Measurements from ENCODE around the gene ANKRD13C. TPM values are rescaled to one million over a fixed set of nuclear protein-coding genes. Genes with fewer than 3 reads are reported as not detected.

Gene ANKRD13C
- total RNA-seq, 2 experiments from 2014 or later = 37.4 to 37.8 TPM

DNA sequence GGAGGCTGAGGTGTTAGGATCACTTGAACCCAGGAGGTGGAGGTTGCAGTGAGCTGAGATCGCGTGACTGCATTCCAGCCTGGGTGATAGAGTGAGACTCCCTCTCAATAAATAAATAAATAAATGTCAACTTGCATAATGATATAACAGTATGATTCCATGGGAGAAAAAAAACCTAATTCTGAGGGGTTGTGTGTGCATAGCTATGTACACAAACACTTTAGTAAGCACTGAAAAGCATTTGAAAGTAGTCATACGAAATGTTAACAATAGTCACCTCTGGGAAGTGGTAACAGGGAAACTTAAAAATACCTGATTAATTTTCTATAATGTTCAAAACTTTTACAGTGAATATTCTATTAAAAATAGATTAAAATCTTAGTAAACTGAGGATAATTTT, 43.2 kb downstream of the ANKRD13C start:
- H3K36me3 Mint-ChIP-seq (ENCODE audit: low read depth) = peaks cover 70% of the 10 kb centered on the region
- H3K4me3 ChIP-seq (ENCODE audit: low read length) = no peak overlapping the region
- no peaks in the 10 kb centered on the region for H3K27me3 Mint-ChIP-seq
- ChIA-PET POLR2A (no interaction called here), CTCF (no interaction called here)
- intact Hi-C loops (cut with DNase I, micrococcal nuclease) = loop anchor here (10.0 kb wide), 2 partner anchors 193 to 203 kb away; no protein-coding TSS in a partner anchor
- H3K27ac ChIP-seq (ENCODE audit: low read depth in 1 of 2, low read length in 2 of 2) = no peak overlapping the region
- peaks cover 26% of the 10 kb centered on the region for H3K36me3 ChIP-seq (ENCODE audit: insufficient read depth, low read length)
- ATAC-seq (ENCODE audit: poor library complexity) (no peak), DNase-seq (no peak)
- H3K9me3 ChIP-seq (ENCODE audit: control insufficient read depth in 1 of 2, insufficient read depth in 1 of 2, low read length in 2 of 2) = no peaks in the 10 kb centered on the region
- no peak overlapping the region for H3K27ac Mint-ChIP-seq
- H3K4me1 Mint-ChIP-seq (ENCODE audit: low read depth) = peaks cover 7% of the 10 kb centered on the region
- TF ChIP-seq, protein P1, sequence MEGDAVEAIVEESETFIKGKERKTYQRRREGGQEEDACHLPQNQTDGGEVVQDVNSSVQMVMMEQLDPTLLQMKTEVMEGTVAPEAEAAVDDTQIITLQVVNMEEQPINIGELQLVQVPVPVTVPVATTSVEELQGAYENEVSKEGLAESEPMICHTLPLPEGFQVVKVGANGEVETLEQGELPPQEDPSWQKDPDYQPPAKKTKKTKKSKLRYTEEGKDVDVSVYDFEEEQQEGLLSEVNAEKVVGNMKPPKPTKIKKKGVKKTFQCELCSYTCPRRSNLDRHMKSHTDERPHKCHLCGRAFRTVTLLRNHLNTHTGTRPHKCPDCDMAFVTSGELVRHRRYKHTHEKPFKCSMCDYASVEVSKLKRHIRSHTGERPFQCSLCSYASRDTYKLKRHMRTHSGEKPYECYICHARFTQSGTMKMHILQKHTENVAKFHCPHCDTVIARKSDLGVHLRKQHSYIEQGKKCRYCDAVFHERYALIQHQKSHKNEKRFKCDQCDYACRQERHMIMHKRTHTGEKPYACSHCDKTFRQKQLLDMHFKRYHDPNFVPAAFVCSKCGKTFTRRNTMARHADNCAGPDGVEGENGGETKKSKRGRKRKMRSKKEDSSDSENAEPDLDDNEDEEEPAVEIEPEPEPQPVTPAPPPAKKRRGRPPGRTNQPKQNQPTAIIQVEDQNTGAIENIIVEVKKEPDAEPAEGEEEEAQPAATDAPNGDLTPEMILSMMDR (IDR thresholded peaks at IDR 0.05) = no peak
- no peak overlapping the region for H3K4me3 Mint-ChIP-seq
- H3K27me3 ChIP-seq (ENCODE audit: control insufficient read depth in 1 of 2, insufficient read depth in 2 of 2, low read length in 2 of 2) = no peaks in the 10 kb centered on the region
- no peaks in the 10 kb centered on the region for H3K4me1 ChIP-seq (ENCODE audit: insufficient read depth, low read length)
- no peaks in the 10 kb centered on the region for H3K9me3 Mint-ChIP-seq

DNA sequence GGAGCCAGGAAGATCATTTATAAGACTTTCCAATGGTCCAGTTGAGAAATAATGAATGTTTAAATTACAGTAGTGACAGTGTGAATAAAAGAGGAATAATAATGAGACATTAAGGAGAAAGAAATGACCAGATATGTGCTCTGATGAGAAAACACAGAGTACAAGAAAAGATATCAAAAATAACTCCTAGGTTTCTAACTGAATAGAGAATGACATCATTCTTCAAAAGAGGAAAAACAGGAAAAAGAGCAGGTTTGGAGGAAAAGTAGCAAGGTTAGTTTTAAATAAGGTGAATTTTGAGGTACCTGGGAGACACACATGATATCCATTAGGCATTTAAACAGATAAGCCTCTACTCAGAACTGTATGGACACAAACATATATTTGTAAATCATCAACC, 55.0 kb downstream of the ANKRD13C start:
- no peaks in the 10 kb centered on the region for H3K27me3 ChIP-seq (ENCODE audit: control insufficient read depth in 1 of 2, insufficient read depth in 2 of 2, low read length in 2 of 2)
- no peak overlapping the region for H3K4me3 Mint-ChIP-seq
- ATAC-seq (ENCODE audit: poor library complexity) = no peak
- no peaks in the 10 kb centered on the region for H3K4me1 ChIP-seq (ENCODE audit: insufficient read depth, low read length)
- intact Hi-C loops (cut with DNase I, micrococcal nuclease) = no loop called here
- no peaks in the 10 kb centered on the region for H3K9me3 Mint-ChIP-seq
- no peaks in the 10 kb centered on the region for H3K27me3 Mint-ChIP-seq
- no peaks in the 10 kb centered on the region for H3K9me3 ChIP-seq (ENCODE audit: control insufficient read depth in 1 of 2, insufficient read depth in 1 of 2, low read length in 2 of 2)
- ChIA-PET CTCF (no interaction called here), POLR2A (no interaction called here)
- no peak overlapping the region for H3K27ac Mint-ChIP-seq
- peaks cover 67% of the 10 kb centered on the region for H3K36me3 Mint-ChIP-seq (ENCODE audit: low read depth)
- no peak for DNase-seq
- no peak overlapping the region for H3K27ac ChIP-seq (ENCODE audit: low read depth in 1 of 2, low read length in 2 of 2)
- TF ChIP-seq, protein P1 (IDR thresholded peaks at IDR 0.05) = no peak
- peaks cover 11% of the 10 kb centered on the region for H3K4me1 Mint-ChIP-seq (ENCODE audit: low read depth)
- peaks cover 53% of the 10 kb centered on the region for H3K36me3 ChIP-seq (ENCODE audit: insufficient read depth, low read length)
- no peak overlapping the region for H3K4me3 ChIP-seq (ENCODE audit: low read length)

DNA sequence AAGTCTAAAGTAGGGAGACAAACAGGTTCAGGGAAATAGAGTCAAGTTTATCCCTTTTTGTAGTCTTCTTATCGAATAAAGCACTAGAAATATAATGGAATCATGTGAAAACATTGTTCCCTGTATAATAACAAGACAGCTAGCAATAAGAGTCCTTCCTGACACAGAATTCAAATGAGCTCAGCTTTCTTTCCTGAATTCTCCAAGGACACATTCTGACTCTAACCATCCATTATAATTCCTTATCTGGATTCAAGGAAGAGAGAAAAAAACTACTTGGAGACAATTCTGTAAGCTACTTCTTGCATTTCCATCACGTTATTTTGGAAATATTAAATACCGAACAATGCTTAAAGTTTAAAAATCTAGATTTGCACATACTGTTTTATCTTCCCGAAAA, 58.8 kb downstream of the ANKRD13C start:
- H3K9me3 Mint-ChIP-seq = no peaks in the 10 kb centered on the region
- CTCF ChIA-PET = no interaction called here

More for the DNA sequence above, 58.8 kb downstream of the ANKRD13C start:
- Mint-ChIP-seq H3K4me3 (no peak overlapping the region), H3K4me1 (ENCODE audit: low read depth) (peaks cover 11% of the 10 kb centered on the region), H3K27ac (no peak overlapping the region), H3K27me3 (no peaks in the 10 kb centered on the region), H3K36me3 (ENCODE audit: low read depth) (peaks cover 75% of the 10 kb centered on the region)
- no peak for ATAC-seq (ENCODE audit: poor library complexity)
- Histone ChIP-seq H3K27me3 (ENCODE audit: control insufficient read depth in 1 of 2, insufficient read depth in 2 of 2, low read length in 2 of 2) (no peaks in the 10 kb centered on the region), H3K9me3 (ENCODE audit: control insufficient read depth in 1 of 2, insufficient read depth in 1 of 2, low read length in 2 of 2) (no peaks in the 10 kb centered on the region), H3K4me3 (ENCODE audit: low read length) (no peak overlapping the region), H3K27ac (ENCODE audit: low read depth in 1 of 2, low read length in 2 of 2) (no peak overlapping the region), H3K4me1 (ENCODE audit: insufficient read depth, low read length) (no peaks in the 10 kb centered on the region), H3K36me3 (ENCODE audit: insufficient read depth, low read length) (peaks cover 74% of the 10 kb centered on the region)
- POLR2A ChIA-PET = no interaction called here
- TF ChIP-seq, protein P1 (IDR thresholded peaks at IDR 0.05) = no peak
- DNase-seq = no peak
- intact Hi-C loops (cut with DNase I, micrococcal nuclease) = no loop called here

All from CD4-positive, alpha-beta T cell (primary cell).